Activated T-cell treated with anti-CD3 and anti-CD28 coated beads, Interleukin-2, amount 50 U/mL, for 72 hours (primary cell): ENCODE measurements around the gene VIPR1. TPM values are rescaled to one million over a fixed set of nuclear protein-coding genes. Genes with fewer than 3 reads are reported as not detected.

ENCODE experiments used
- ATAC-seq, 2 donors: fragments of 150-1000 bp; cut with Tn5 transposase; replicated peaks in 1 of 2; 2 replicates each; pipeline ENCODE4 v1.10.0; 2021; ENCODE audit warnings: moderate library complexity in 2 of 2, mild to moderate bottlenecking in 1 of 2
- DNase-seq, 2 donors: peaks; one replicate each; pipeline ENCODE4 v3.0.0; 2021 to 2022; ENCODE audit warnings: mixed read lengths in 1 of 2
- H3K27ac Mint-ChIP-seq: one replicate; pipeline ENCODE4 v1.8.0; 2022; ENCODE audit warnings: mild to moderate bottlenecking, moderate library complexity, mixed read lengths
- H3K27me3 Mint-ChIP-seq: one replicate; pipeline ENCODE4 v1.8.0; 2022; ENCODE audit warnings: low read depth, mixed read lengths
- H3K36me3 Mint-ChIP-seq, 2 donors: one replicate each; pipeline ENCODE4 v1.8.0; 2022; ENCODE audit warnings: mixed read lengths in 2 of 2, mild to moderate bottlenecking in 1 of 2; ENCODE audit not compliant: insufficient read depth in 2 of 2
- H3K4me1 Mint-ChIP-seq: one replicate; pipeline ENCODE4 v1.8.0; 2022; ENCODE audit warnings: low read depth, mixed read lengths
- H3K4me3 Mint-ChIP-seq, 2 donors: one replicate each; pipeline ENCODE4 v1.8.0; 2022; ENCODE audit warnings: mild to moderate bottlenecking in 2 of 2, mixed read lengths in 2 of 2, moderate library complexity in 2 of 2
- H3K9me3 Mint-ChIP-seq, 2 donors: one replicate each; pipeline ENCODE4 v1.8.0; 2022; ENCODE audit warnings: mixed read lengths in 2 of 2
- total RNA-seq, 2 donors: library from RNA; stranded (reverse); gene quantifications; one replicate each; pipeline ENCODE4 v1.2.3, GENCODE V29; 2022

The VIPR1 gene
- total RNA-seq, 2 donors from 2014 or later: 5.6 to 6.6 TPM

- H3K4me1 Mint-ChIP-seq: peaks cover 39% of the 10 kb centered on the region
- ATAC-seq: no peak
- DNase-seq: no peak
- H3K9me3 Mint-ChIP-seq: no peaks in the 10 kb centered on the region
- no peaks in the 10 kb centered on the region for H3K27me3 Mint-ChIP-seq
- no peaks in the 10 kb centered on the region for H3K36me3 Mint-ChIP-seq
- no peak overlapping the region for H3K4me3 Mint-ChIP-seq
- H3K27ac Mint-ChIP-seq: no peak overlapping the region
Observed at GRCh38 chr3:42533161-42533897, 30.9 kb downstream of the VIPR1 start.

- peaks cover 24% of the 10 kb centered on the region for H3K4me1 Mint-ChIP-seq
- H3K9me3 Mint-ChIP-seq: no peaks in the 10 kb centered on the region
- H3K36me3 Mint-ChIP-seq: no peaks in the 10 kb centered on the region
- H3K4me3 Mint-ChIP-seq: no peak overlapping the region
- ATAC-seq (peak in 1 of 2 donors; percentile 36), DNase-seq (peak; percentile 43 to 46)
- no peak overlapping the region for H3K27ac Mint-ChIP-seq
- no peaks in the 10 kb centered on the region for H3K27me3 Mint-ChIP-seq
Observed at GRCh38 chr3:42535981-42536784, 33.7 kb downstream of the VIPR1 start.

- H3K27ac Mint-ChIP-seq: no peak overlapping the region
Observed at GRCh38 chr3:42537350-42537749, 34.9 kb downstream of the VIPR1 start.

GRCh38 chr3:42539871-42540714 lies 37.6 kb downstream of the VIPR1 start:
- ATAC-seq (peak; percentile 69 to 74), DNase-seq (peak; percentile 70 to 77)
- Mint-ChIP-seq H3K27ac (no peak overlapping the region), H3K27me3 (no peaks in the 10 kb centered on the region), H3K9me3 (no peaks in the 10 kb centered on the region), H3K4me1 (peaks cover 7% of the 10 kb centered on the region), H3K4me3 (no peak overlapping the region), H3K36me3 (no peaks in the 10 kb centered on the region)

More at GRCh38 chr3:42537350-42537749, 34.9 kb downstream of the VIPR1 start:
- no peak for ATAC-seq
- no peak for DNase-seq
- Mint-ChIP-seq H3K4me3 (no peak overlapping the region), H3K4me1 (peaks cover 19% of the 10 kb centered on the region), H3K9me3 (no peaks in the 10 kb centered on the region), H3K36me3 (no peaks in the 10 kb centered on the region), H3K27me3 (no peaks in the 10 kb centered on the region)

DNA sequence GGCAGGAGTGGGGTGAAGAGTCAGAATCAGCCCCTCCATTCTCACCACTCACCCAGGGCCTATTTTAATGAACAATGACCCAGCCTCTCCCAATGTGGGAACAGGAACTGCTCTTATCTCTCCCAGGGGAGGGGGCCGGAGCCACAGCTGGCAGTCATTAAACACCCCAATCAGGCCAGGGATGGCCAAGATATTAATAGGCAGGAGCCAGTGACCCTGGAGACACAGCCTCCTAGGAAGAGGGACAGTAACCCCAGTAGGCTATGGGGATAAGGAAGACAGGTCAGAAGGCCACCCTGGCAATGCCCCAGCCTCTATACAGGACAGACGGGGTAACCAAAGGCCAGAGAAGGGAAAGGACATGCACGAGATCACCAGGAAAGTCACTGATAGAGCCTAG lies 38.6 kb downstream of the VIPR1 start:
- Mint-ChIP-seq H3K27me3 (no peaks in the 10 kb centered on the region), H3K27ac (no peak overlapping the region), H3K4me1 (peaks cover 7% of the 10 kb centered on the region), H3K9me3 (no peaks in the 10 kb centered on the region), H3K36me3 (no peaks in the 10 kb centered on the region), H3K4me3 (no peak overlapping the region)
- ATAC-seq: no peak
- no peak for DNase-seq

GRCh38 chr3:42544492-42545283 lies 42.2 kb downstream of the VIPR1 start:
- Mint-ChIP-seq H3K27me3 (no peaks in the 10 kb centered on the region), H3K4me1 (no peaks in the 10 kb centered on the region), H3K27ac (no peak overlapping the region), H3K4me3 (no peak overlapping the region), H3K9me3 (no peaks in the 10 kb centered on the region), H3K36me3 (no peaks in the 10 kb centered on the region)
- DNase-seq (no peak), ATAC-seq (no peak)

DNA sequence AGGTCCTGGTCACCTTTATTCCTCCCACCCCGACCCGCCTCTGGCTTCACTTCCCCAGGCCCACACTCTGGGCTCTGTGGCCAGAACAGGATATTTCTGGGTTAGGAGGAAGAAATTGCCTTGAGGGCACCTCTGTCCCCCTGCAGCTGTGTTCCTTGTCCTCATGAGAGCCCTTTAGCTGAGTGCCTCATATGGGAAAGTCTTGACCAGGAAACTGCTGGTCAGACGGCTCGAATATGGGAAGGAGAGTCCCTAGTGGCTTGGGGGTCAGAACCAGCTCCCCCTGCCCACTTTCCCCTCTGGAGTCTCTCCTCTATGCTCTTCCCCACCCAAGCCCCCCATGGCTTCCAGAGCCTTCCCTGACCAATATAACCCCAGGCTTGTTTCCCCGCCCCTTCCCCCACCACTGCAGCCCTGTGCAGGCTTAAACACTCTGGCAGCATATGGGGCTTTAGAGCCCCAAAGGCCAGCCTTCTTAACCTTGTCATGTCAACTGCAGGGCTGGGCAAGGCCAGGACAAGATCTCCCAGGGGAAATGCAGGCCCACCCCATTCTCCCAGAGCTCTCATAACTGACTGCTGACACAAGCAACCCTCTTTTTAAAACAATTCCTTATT lies 42.9 kb downstream of the VIPR1 start:
- no peak for ATAC-seq
- Mint-ChIP-seq H3K36me3 (no peaks in the 10 kb centered on the region), H3K9me3 (no peaks in the 10 kb centered on the region), H3K27me3 (no peaks in the 10 kb centered on the region), H3K27ac (no peak overlapping the region), H3K4me1 (peaks cover 1% of the 10 kb centered on the region), H3K4me3 (no peak overlapping the region)
- DNase-seq: no peak

DNA sequence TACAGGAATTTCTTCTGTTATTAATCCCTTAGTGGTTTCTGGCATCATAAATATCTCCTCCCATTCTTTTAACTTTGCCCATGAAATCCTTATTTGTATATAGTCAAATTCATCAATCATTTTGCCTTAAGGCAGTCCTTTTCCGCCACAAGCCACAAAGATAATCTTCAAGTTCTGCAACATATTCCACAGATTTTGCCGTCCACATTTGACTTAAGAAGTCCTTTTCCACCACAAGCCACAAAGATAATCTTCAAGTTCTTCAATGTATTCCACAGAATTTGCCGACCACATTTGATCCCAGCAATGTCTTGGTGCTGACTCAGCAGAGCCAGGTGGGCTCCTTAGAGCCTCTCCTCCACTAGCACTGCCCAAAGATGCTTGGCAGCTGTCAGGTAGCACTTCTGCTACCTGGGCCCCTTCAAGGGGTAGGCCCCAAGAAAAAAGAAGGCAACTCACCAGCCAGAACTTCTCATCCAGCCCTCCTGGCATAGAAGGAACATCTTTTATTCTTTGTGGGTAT lies 44.3 kb downstream of the VIPR1 start:
- H3K27me3 Mint-ChIP-seq: no peaks in the 10 kb centered on the region
- no peak overlapping the region for H3K27ac Mint-ChIP-seq
- H3K4me1 Mint-ChIP-seq: peaks cover 4% of the 10 kb centered on the region

DNA sequence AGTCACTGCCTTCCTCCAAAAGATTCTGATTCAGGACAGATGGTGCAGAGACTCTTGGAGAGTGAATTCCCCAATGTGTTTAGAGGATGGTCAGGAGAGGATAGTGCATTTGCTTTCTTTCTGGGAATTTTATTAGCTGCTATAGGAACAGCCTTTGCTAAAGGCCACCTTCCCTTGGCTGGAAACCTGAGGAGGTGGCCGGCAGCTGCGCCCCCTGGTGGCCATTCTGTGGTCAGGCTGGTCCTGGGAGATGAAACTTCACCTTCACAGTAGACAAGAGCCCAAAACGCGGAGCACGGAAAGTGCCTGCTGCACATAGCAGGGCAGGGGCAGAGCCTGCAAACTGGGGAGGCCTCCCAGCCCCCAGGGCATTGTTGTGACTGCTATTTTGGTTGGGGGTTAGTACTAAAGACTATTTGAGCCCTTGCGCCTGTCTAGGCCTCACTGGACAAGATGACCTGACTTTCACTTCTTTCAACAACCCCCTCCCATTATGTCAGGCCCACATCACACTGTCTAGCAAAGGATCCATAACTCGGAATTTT lies 45.0 kb downstream of the VIPR1 start:
- DNase-seq (peak; percentile 57 to 69), ATAC-seq (peak; percentile 65 to 69)
- Mint-ChIP-seq H3K9me3 (no peaks in the 10 kb centered on the region), H3K36me3 (peaks cover 0 to 2% of the 10 kb centered on the region in 2 donors), H3K4me1 (peaks cover 4% of the 10 kb centered on the region), H3K4me3 (no peak overlapping the region), H3K27ac (no peak overlapping the region), H3K27me3 (no peaks in the 10 kb centered on the region)

More for the DNA sequence above, 44.3 kb downstream of the VIPR1 start:
- Mint-ChIP-seq H3K9me3 (no peaks in the 10 kb centered on the region), H3K36me3 (peaks cover 0 to 2% of the 10 kb centered on the region in 2 donors), H3K4me3 (no peak overlapping the region)
- DNase-seq: no peak
- ATAC-seq: no peak

DNA sequence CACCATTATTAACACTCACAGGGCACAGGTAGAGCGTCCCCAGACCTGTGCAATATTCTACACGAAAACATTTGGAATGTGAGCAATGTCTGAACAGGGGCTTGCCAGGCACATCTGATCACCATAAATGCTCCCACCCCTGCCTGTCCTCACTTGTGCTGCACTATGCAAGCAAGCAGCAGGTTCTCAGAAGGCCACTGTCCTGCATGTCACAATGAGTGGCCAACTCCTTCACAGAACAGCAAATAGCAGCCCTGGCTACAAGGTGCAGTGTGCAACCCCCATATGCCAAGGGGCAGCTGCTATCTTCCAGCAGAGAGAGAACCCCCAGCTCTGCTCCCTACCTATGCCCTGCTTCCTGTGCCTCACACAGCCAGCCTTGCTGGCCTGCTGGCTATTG lies 46.7 kb downstream of the VIPR1 start:
- DNase-seq (no peak), ATAC-seq (no peak)
- no peak overlapping the region for H3K27ac Mint-ChIP-seq
- H3K4me3 Mint-ChIP-seq: no peak overlapping the region
- H3K9me3 Mint-ChIP-seq: no peaks in the 10 kb centered on the region
- H3K4me1 Mint-ChIP-seq: peaks cover 4% of the 10 kb centered on the region
- peaks cover 0 to 10% of the 10 kb centered on the region in 2 donors for H3K36me3 Mint-ChIP-seq
- H3K27me3 Mint-ChIP-seq: no peaks in the 10 kb centered on the region

GRCh38 chr3:42550250-42550649 lies 47.8 kb downstream of the VIPR1 start:
- DNase-seq: no peak
- Mint-ChIP-seq H3K27ac (no peak overlapping the region), H3K4me3 (no peak overlapping the region), H3K27me3 (no peaks in the 10 kb centered on the region), H3K9me3 (no peaks in the 10 kb centered on the region), H3K36me3 (peaks cover 0 to 13% of the 10 kb centered on the region in 2 donors), H3K4me1 (peaks cover 4% of the 10 kb centered on the region)
- ATAC-seq: no peak

DNA sequence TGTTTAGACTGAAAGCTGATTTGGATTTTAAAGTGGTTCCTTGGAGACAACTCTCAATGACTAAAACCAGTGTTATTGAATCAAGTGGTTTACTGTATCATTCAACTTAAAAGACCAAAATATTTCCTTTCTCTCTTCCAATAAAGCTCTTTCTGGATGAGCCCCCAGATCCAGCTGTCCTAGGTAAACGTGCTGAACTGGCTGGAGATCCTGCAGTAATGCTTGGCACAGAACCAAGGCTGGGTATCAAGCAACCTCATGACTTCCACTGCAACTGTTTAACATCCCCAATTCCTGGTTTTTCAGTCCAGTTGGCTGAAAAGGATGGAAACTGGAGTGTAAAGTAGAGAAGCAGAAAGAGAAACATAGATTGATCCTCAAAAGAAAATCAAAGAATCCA lies 50.4 kb downstream of the VIPR1 start:
- H3K27me3 Mint-ChIP-seq: no peaks in the 10 kb centered on the region
- peaks cover 21% of the 10 kb centered on the region for H3K4me1 Mint-ChIP-seq
- H3K4me3 Mint-ChIP-seq: no peak overlapping the region
- H3K27ac Mint-ChIP-seq: no peak overlapping the region
- ATAC-seq (no peak), DNase-seq (no peak)
- no peaks in the 10 kb centered on the region for H3K9me3 Mint-ChIP-seq
- peaks cover 4 to 29% of the 10 kb centered on the region in 2 donors for H3K36me3 Mint-ChIP-seq
